Coronary artery (tissue), 2 donors: Measurements from ENCODE around the gene FAM78B.

Experiments used
- DNase-seq: peaks from one replicate; pipeline ENCODE4 v3.0.0-alpha.2; 2017; ENCODE audit warnings: low spot score
- H3K27ac ChIP-seq, 2 donors: fragments of 200-600 bp; sonication (generic); one replicate each; pipeline ENCODE4 v1.5.1; 2016 to 2019
- H3K4me3 ChIP-seq: fragments of 200-600 bp; sonication (generic); 2 replicates; pipeline ENCODE4 v1.5.1; 2016; ENCODE audit warnings: mild to moderate bottlenecking, moderate library complexity
- CTCF ChIP-seq: fragments of 200-600 bp; sonication (generic); IDR thresholded peaks from one replicate; pipeline ENCODE4 v1.5.1; 2019; ENCODE audit warnings: antibody characterized with exemption

FAM78B gene

GRCh38 chr1:166127003-166127402, 39.8 kb downstream of the FAM78B start:
- H3K27ac ChIP-seq: no peak overlapping the region
- no peak overlapping the region for H3K4me3 ChIP-seq
- TF ChIP-seq CTCF: no peak
- no peak for DNase-seq

DNA sequence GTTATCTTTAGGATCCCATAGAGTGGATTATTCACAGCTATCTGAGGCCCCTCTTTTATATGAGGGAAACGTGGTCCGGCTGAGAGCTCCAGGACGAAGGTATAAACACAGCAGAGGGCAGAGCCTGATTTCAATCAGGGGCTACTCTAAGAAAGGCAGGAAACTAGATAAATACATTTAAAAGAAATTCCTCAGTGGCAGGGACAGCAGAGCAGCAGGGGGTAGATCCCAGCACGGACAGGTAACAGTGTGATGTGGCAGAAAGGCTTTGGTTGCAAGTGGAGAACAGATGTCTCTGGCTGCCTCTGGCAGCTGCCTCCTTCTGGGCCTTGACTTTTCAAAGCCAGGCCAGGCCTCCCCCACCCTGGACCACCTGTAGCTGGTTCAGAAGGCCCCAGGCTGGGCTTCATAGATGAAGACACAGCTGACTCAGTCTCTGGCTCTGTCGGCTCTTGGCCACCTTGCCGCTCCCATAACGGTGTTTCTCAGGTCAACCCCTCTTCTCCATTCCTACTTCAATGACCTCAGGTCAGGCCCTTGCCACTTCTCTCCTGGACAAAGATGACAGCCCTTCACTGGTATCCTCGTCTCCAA, 43.8 kb downstream of the FAM78B start:
- DNase-seq: no peak
- no peak overlapping the region for H3K4me3 ChIP-seq
- no peak for TF ChIP-seq CTCF
- H3K27ac ChIP-seq: no peak overlapping the region

GRCh38 chr1:166121010-166121409, 45.8 kb downstream of the FAM78B start:
- no peak for TF ChIP-seq CTCF
- no peak for DNase-seq
- no peak overlapping the region for H3K27ac ChIP-seq

DNA sequence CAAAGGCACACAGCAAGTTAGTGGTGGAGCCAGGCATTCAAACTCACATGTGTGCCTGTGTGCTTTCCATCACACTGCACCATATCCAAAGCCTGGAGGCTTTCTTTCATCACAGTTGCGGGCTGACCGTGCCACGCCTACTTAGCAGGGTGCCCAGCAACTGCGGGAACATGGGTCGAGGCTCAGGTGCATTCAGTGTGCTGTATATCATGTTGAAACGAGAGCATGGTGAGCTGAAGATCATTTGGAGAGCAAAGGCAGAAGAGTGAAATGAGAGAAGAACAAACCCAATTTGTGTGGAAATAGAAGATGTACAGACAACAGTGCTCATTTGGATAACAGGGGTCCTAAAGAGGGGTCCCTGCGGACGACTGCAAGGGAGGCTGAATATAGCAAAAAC, 46.5 kb downstream of the FAM78B start:
- no peak for DNase-seq
- Histone ChIP-seq H3K27ac (no peak overlapping the region), H3K4me3 (no peak overlapping the region)
- TF ChIP-seq CTCF: no peak

More at GRCh38 chr1:166121010-166121409, 45.8 kb downstream of the FAM78B start:
- H3K4me3 ChIP-seq: no peak overlapping the region

- Histone ChIP-seq H3K4me3 (no peak overlapping the region), H3K27ac (no peak overlapping the region)
- TF ChIP-seq CTCF: no peak
- no peak for DNase-seq
These were observed 47.3 kb downstream of the FAM78B start for GRCh38 chr1:166119471-166119965.

GRCh38 chr1:166117776-166118175, 49.0 kb downstream of the FAM78B start:
- no peak for DNase-seq
- no peak overlapping the region for H3K27ac ChIP-seq
- H3K4me3 ChIP-seq: no peak overlapping the region
- no peak for TF ChIP-seq CTCF

DNA sequence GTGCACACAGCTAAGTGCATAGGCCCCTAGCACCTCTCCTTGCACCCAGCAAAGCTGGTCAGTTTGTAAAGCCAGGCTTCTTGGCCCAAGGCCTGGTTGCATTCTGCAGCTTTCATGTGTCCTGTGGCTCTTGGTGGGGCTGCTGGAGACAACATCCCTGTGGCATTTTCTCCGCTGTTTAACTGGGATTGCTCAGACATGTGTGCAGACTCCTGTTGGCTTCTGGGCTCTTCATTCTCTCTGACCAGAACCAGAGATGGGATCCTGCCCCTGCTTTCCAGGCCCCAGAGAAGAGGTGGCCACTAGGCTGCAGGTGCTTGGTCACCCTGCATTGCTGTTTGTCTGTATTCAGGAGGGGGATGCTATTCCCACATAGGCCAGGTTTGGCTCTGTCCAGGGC, 50.8 kb downstream of the FAM78B start:
- H3K4me3 ChIP-seq: no peak overlapping the region
- DNase-seq: no peak
- no peak overlapping the region for H3K27ac ChIP-seq
- TF ChIP-seq CTCF: no peak
